Parathyroid adenoma (tissue), 2 donors: ENCODE results near the gene IFT81.
A peak's percentile ranks its signal among the peaks of the same experiment; 100 is the strongest.
"Not testable (repeated sequence)": the region's sequence is repeated elsewhere in the genome, so short reads cannot be mapped to it uniquely, and the experiment has no call there.

Experiments used
- H2AFZ ChIP-seq: fragments of 300-600 bp; sonication (generic); one replicate; pipeline ENCODE4 v1.7.0; 2017; ENCODE audit warnings: antibody characterized with exemption, mild to moderate bottlenecking
- H3K27ac ChIP-seq: fragments of 300-600 bp; sonication (generic); one replicate; pipeline ENCODE4 v1.7.0; 2017
- H3K27me3 ChIP-seq: fragments of 300-600 bp; sonication (generic); one replicate; pipeline ENCODE4 v1.7.0; 2017; ENCODE audit warnings: low read length; ENCODE audit not compliant: control insufficient read depth, insufficient read depth
- H3K36me3 ChIP-seq: fragments of 300-600 bp; sonication (generic); one replicate; pipeline ENCODE4 v1.7.0; 2017; ENCODE audit warnings: low read length; ENCODE audit not compliant: control insufficient read depth, insufficient read depth
- H3K4me1 ChIP-seq: fragments of 300-600 bp; sonication (generic); one replicate; pipeline ENCODE4 v1.7.0; 2017; ENCODE audit warnings: control low read depth
- H3K4me2 ChIP-seq: fragments of 300-600 bp; sonication (generic); one replicate; pipeline ENCODE4 v1.7.0; 2017; ENCODE audit warnings: low read length
- H3K4me3 ChIP-seq: fragments of 300-600 bp; sonication (generic); one replicate; pipeline ENCODE4 v1.7.0; 2017; ENCODE audit warnings: low read depth, low read length
- H3K79me2 ChIP-seq: fragments of 300-600 bp; sonication (generic); one replicate; pipeline ENCODE4 v1.7.0; 2017; ENCODE audit warnings: control low read depth
- H3K9ac ChIP-seq: fragments of 300-600 bp; sonication (generic); one replicate; pipeline ENCODE4 v1.7.0; 2017; ENCODE audit warnings: mild to moderate bottlenecking
- H3K9me3 ChIP-seq: fragments of 300-600 bp; sonication (generic); one replicate; pipeline ENCODE4 v1.7.0; 2017; ENCODE audit warnings: low read length; ENCODE audit not compliant: control insufficient read depth
- TF ChIP-seq, protein P1 (sequence below): fragments of 300-600 bp; sonication (generic); IDR thresholded peaks from one replicate; pipeline ENCODE4 v1.7.0; 2017; ENCODE audit warnings: antibody characterized with exemption, mild to moderate bottlenecking
- donor health status: primary hyperparathyroidism.

IFT81 gene

GRCh38 chr12:110222433-110222832, 98.3 kb downstream of the IFT81 start:
- Histone ChIP-seq H3K9ac (no peak overlapping the region), H2AFZ (no peak overlapping the region), H3K27me3 (no peaks in the 10 kb centered on the region), H3K4me3 (no peak overlapping the region), H3K79me2 (no peaks in the 10 kb centered on the region), H3K9me3 (no peaks in the 10 kb centered on the region), H3K27ac (no peak overlapping the region), H3K36me3 (no peaks in the 10 kb centered on the region), H3K4me1 (no peaks in the 10 kb centered on the region), H3K4me2 (no peak overlapping the region)
- TF ChIP-seq, protein P1, sequence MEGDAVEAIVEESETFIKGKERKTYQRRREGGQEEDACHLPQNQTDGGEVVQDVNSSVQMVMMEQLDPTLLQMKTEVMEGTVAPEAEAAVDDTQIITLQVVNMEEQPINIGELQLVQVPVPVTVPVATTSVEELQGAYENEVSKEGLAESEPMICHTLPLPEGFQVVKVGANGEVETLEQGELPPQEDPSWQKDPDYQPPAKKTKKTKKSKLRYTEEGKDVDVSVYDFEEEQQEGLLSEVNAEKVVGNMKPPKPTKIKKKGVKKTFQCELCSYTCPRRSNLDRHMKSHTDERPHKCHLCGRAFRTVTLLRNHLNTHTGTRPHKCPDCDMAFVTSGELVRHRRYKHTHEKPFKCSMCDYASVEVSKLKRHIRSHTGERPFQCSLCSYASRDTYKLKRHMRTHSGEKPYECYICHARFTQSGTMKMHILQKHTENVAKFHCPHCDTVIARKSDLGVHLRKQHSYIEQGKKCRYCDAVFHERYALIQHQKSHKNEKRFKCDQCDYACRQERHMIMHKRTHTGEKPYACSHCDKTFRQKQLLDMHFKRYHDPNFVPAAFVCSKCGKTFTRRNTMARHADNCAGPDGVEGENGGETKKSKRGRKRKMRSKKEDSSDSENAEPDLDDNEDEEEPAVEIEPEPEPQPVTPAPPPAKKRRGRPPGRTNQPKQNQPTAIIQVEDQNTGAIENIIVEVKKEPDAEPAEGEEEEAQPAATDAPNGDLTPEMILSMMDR: no peak

DNA sequence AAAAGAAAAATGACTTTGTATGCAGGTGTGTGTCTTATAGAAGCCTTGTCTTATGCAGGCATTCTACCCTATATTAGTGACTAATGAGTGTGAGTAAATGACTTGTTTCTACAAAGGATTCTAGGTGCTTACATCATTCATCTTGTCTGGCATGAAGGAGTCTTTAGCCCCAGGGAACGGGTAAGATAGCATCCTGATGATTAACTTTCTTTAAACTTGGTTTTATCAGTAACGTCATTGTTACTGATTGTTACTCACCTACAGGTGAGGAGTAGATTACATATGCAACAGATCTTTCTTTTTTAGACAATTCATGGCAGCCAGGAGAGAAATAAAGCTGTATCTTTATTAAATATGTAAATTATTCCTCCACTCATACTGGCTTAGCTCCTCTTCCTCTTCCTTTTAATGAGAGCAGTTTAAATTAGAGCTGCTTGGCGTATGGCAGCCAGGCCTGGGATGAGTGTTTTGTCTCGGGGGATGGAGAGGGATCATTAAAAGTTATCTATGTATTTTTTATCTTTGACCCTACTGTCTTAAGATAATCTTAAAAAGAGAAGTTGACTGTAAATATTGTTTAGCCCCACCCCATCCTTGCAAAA, 99.7 kb downstream of the IFT81 start:
- no peak overlapping the region for H3K4me3 ChIP-seq
- H3K27ac ChIP-seq: no peak overlapping the region
- TF ChIP-seq, protein P1: no peak
- no peaks in the 10 kb centered on the region for H3K36me3 ChIP-seq
- no peak overlapping the region for H2AFZ ChIP-seq
- no peak overlapping the region for H3K4me2 ChIP-seq
- no peaks in the 10 kb centered on the region for H3K9me3 ChIP-seq
- no peaks in the 10 kb centered on the region for H3K4me1 ChIP-seq
- no peaks in the 10 kb centered on the region for H3K27me3 ChIP-seq
- no peaks in the 10 kb centered on the region for H3K79me2 ChIP-seq
- no peak overlapping the region for H3K9ac ChIP-seq

DNA sequence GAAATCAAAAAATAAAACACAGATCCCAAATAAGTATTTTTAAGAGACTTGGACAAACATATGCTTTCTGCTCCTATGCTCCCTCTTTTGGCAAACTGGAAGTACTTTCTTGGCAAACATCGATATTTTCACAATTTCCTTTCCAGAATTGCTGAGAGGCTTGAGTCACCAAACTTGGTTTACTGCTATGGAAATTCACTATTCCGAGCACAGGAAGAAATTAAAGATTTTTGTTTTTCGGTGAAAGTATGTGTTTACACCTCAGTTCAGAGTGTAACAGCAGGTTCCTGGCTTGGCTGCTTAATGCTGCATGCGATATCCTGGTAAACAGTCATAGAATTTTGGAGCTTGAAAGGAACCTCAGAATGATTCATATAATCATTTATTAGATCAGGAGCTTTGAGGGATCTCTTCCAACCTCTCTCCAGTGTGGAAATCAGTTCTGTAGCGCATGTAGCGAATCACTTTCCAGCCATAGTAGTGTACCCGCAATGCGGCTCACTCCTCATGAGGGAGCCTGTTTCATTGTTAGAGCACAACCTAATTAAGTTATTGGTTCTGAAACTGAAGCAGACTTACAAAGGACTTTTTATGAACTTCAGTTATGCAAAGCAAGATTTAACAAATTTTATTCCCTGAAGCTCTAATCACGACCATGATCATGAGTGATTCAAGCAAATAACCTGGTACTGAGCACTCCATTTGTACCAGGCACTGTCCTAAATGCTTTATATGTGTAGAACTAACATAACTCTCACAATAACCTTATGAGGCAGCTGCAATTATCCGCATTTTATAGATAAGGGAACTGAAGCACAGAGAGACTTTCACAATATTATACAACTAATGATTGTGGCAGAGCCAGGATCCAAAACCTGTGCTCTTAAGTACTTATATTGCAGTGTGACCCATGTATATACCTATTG, 100.5 kb downstream of the IFT81 start:
- no peaks in the 10 kb centered on the region for H3K9me3 ChIP-seq
- H3K36me3 ChIP-seq: no peaks in the 10 kb centered on the region
- H3K4me2 ChIP-seq: no peak overlapping the region
- TF ChIP-seq, protein P1: peak; percentile 51
- no peaks in the 10 kb centered on the region for H3K4me1 ChIP-seq
- H3K79me2 ChIP-seq: no peaks in the 10 kb centered on the region
- H3K27ac ChIP-seq: no peak overlapping the region
- no peak overlapping the region for H2AFZ ChIP-seq
- H3K9ac ChIP-seq: no peak overlapping the region
- no peak overlapping the region for H3K4me3 ChIP-seq
- H3K27me3 ChIP-seq: no peaks in the 10 kb centered on the region

GRCh38 chr12:110227138-110227537, 103.0 kb downstream of the IFT81 start:
- H3K4me1 ChIP-seq: no peaks in the 10 kb centered on the region
- TF ChIP-seq, protein P1: no peak
- no peak overlapping the region for H3K4me3 ChIP-seq
- H3K9ac ChIP-seq: no peak overlapping the region
- no peaks in the 10 kb centered on the region for H3K79me2 ChIP-seq
- no peak overlapping the region for H3K4me2 ChIP-seq
- no peaks in the 10 kb centered on the region for H3K36me3 ChIP-seq
- no peak overlapping the region for H2AFZ ChIP-seq
- H3K27me3 ChIP-seq: no peaks in the 10 kb centered on the region
- H3K9me3 ChIP-seq: no peaks in the 10 kb centered on the region
- H3K27ac ChIP-seq: no peak overlapping the region

- not testable (repeated sequence) for H2AFZ ChIP-seq, H3K27ac ChIP-seq, H3K4me1 ChIP-seq, H3K4me3 ChIP-seq, H3K36me3 ChIP-seq, H3K4me2 ChIP-seq, H3K79me2 ChIP-seq, H3K27me3 ChIP-seq, H3K9me3 ChIP-seq, H3K9ac ChIP-seq
Observed at GRCh38 chr12:110228348-110228747, 104.2 kb downstream of the IFT81 start.
